Measurements from ENCODE around the gene RANBP10. TPM values are rescaled to one million over a fixed set of nuclear protein-coding genes. Genes with fewer than 3 reads are reported as not detected.

RANBP10 gene
- total and polyA plus RNA-seq, 9 of the 15 experiments (the other 6 are each of a cell fraction or from before 2014, with no cell fraction given), result 0.61 to 19.3 (median 5.9) TPM

GRCh38 chr16:67766291-67766690 is 40.1 kb downstream of the RANBP10 start:
- Histone ChIP-seq H3K27ac (ENCODE audit: extremely low read depth, low read depth, low read length) (no peak overlapping the region), H3K9me3 (replicated peaks; ENCODE audit: control insufficient read depth, insufficient read depth, low read depth, low read length) (no peaks in the 10 kb centered on the region), H3K27me3 (ENCODE audit: control insufficient read depth in 2 of 2, insufficient read depth in 2 of 2, low read length in 2 of 2) (no peaks in the 10 kb centered on the region), H3K9me1 (ENCODE audit: control insufficient read depth, insufficient read depth, low read length) (peaks cover 5% of the 10 kb centered on the region), H4K20me1 (replicated peaks; ENCODE audit: control insufficient read depth, insufficient read depth, low read length) (no peaks in the 10 kb centered on the region), H2AFZ (ENCODE audit: low read depth, low read length) (no peak overlapping the region), H3K4me3 (no peak overlapping the region), H3K9ac (ENCODE audit: insufficient read depth in 1 of 2, low read depth in 2 of 2, low read length in 2 of 2) (no peak overlapping the region), H3K79me2 (ENCODE audit: control insufficient read depth, insufficient read depth, low read length) (no peaks in the 10 kb centered on the region; the same call in 2 of the 3 replicates), H3K4me2 (ENCODE audit: insufficient read depth, low read length) (no peak overlapping the region), H3K36me3 (ENCODE audit: control insufficient read depth, insufficient read depth, low read length) (peaks cover 28% of the 10 kb centered on the region; the same call in 2 of the 3 replicates), H3K4me1 (replicated peaks in 1 of 2; ENCODE audit: control insufficient read depth in 2 of 2, insufficient read depth in 2 of 2, low read length in 2 of 2) (peaks cover 4 to 9% of the 10 kb centered on the region in 2 experiments; a peak in 2 of 5 replicates)
- no TSS peak for BruUV-seq (replicated peaks)
- intact Hi-C loops (cut with micrococcal nuclease), result no loop called here
- in situ Hi-C loops (cut with MboI), result no loop called here
- CTCF ChIA-PET (ENCODE audit: low intra/inter-chr PET ratio), result no interaction called here
- POLR2A ChIA-PET, result interaction anchor here (0.6 to 2.4 kb wide), 7 partner anchors 8 to 114 kb away, joined by 3 to 8 read pairs (median 5); partner anchors contain the start of gene GFOD2
- DNase-seq (ENCODE audit: extremely low read depth in 1 of 4, low spot score in 3 of 4), result no peak
- 86% methylated on average over 4 of the region's 4 CpGs for WGBS (ENCODE audit: insufficient coverage, low coverage, missing lambda C conversion rate)
- FAIRE-seq, result no peak
- no peak for ATAC-seq
- no peak for TF ChIP-seq CC2D1A (IDR thresholded peaks at IDR 0.05)
- no peak for TF ChIP-seq ARID4B (CRISPR knock-in tag; IDR thresholded peaks at IDR 0.05)
- TF ChIP-seq, protein P1, sequence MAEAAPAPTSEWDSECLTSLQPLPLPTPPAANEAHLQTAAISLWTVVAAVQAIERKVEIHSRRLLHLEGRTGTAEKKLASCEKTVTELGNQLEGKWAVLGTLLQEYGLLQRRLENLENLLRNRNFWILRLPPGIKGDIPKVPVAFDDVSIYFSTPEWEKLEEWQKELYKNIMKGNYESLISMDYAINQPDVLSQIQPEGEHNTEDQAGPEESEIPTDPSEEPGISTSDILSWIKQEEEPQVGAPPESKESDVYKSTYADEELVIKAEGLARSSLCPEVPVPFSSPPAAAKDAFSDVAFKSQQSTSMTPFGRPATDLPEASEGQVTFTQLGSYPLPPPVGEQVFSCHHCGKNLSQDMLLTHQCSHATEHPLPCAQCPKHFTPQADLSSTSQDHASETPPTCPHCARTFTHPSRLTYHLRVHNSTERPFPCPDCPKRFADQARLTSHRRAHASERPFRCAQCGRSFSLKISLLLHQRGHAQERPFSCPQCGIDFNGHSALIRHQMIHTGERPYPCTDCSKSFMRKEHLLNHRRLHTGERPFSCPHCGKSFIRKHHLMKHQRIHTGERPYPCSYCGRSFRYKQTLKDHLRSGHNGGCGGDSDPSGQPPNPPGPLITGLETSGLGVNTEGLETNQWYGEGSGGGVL (CRISPR knock-in tag; IDR thresholded peaks at IDR 0.05), result no peak
- no peak for TF ChIP-seq NONO (IDR thresholded peaks at IDR 0.05; ENCODE audit: low read depth in 2 of 2, low read length in 1 of 2)
- no peak for TF ChIP-seq HDAC2 (IDR thresholded peaks at IDR 0.05)
- no peak for TF ChIP-seq ZNF165 (CRISPR knock-in tag; IDR thresholded peaks at IDR 0.05; ENCODE audit: borderline replicate concordance)
- no peak for TF ChIP-seq DEAF1 (CRISPR knock-in tag; IDR thresholded peaks at IDR 0.05)
- no peak for TF ChIP-seq PURB (CRISPR knock-in tag; IDR thresholded peaks at IDR 0.05; ENCODE audit: low read depth)
- no peak for TF ChIP-seq TGIF2 (CRISPR knock-in tag; IDR thresholded peaks at IDR 0.05)
- TF ChIP-seq BRD9 (IDR thresholded peaks at IDR 0.05; ENCODE audit: low read depth, partially characterized antibody), result no peak
- no peak for TF ChIP-seq FOXP1 (CRISPR knock-in tag; IDR thresholded peaks at IDR 0.05)
- TF ChIP-seq LCOR (CRISPR knock-in tag; IDR thresholded peaks at IDR 0.05), result no peak
- no peak for TF ChIP-seq ZNF395 (CRISPR knock-in tag; IDR thresholded peaks at IDR 0.05)
